A549 (cell line): ENCODE measurements around the gene CXCL9. TPM values are rescaled to one million over a fixed set of nuclear protein-coding genes. Genes with fewer than 3 reads are reported as not detected.

Source experiments
- ATAC-seq, 2 experiments: fragments of 200-7000 bp in 1 of 2; fragments of >200 bp in 1 of 2; cut with Nextera tagmentation in 1 of 2; cut with Tn5 transposase in 1 of 2; 3 replicates each; pipeline versions ENCODE4 v1.8.0 to v1.9.1; 2018 to 2020; ENCODE audit warnings: mild to moderate bottlenecking in 1 of 2, moderate library complexity in 1 of 2
- CTCF ChIA-PET: fragments of 300-600 bp; sonication (Branson Sonifier 250); formaldehyde crosslinking; extraction: SDS; loops from one replicate; lab custom pipeline; 2021; ENCODE audit warnings: antibody characterized with exemption, inconsistent platforms; lab: Yijun Ruan, JAX
- POLR2A ChIA-PET: fragments of 350-600 bp; formaldehyde crosslinking; extraction: SDS; loops from one replicate; lab custom pipeline; 2021; ENCODE audit warnings: antibody characterized with exemption, inconsistent platforms; lab: Yijun Ruan, JAX
- DNase-seq, 2 experiments: peaks; one replicate each; pipeline versions ENCODE4 v3.0.0 to v3.0.0-alpha.2; 2011 to 2016; ENCODE audit warnings: low read depth in 1 of 2, low spot score in 1 of 2
- FAIRE-seq: peaks from 2 replicates; lab custom pipeline; 2011; peaks lifted over from hg19 to GRCh38; lab: Jason Lieb, UNC
- H3K27ac ChIP-seq, 2 experiments: fragments of >200 bp; sonication (Bioruptor Twin); formaldehyde crosslinking; 3 replicates each; pipeline ENCODE4 v1.5.1; 2016 to 2017
- H3K4me1 ChIP-seq: fragments of >200 bp; sonication (Bioruptor Twin); formaldehyde crosslinking; 3 replicates; pipeline ENCODE4 v1.6.1; 2016
- H3K4me2 ChIP-seq: fragments of >200 bp; sonication (Bioruptor Twin); formaldehyde crosslinking; 3 replicates; pipeline ENCODE4 v1.6.1; 2016
- H3K4me3 ChIP-seq: fragments of >200 bp; sonication (Bioruptor Twin); formaldehyde crosslinking; 3 replicates; pipeline ENCODE4 v1.5.1; 2016
- H3K9me3 ChIP-seq: fragments of >200 bp; sonication (Bioruptor Twin); formaldehyde crosslinking; 3 replicates; pipeline ENCODE4 v1.6.1; 2016
- BCL3 ChIP-seq: fragments of >200 bp; sonication (Bioruptor Twin); formaldehyde crosslinking; IDR thresholded peaks from 3 replicates; pipeline ENCODE4 v1.6.1; 2016
- CBX2 ChIP-seq: fragments of 200-600 bp; sonication (generic); IDR thresholded peaks from 2 replicates; pipeline ENCODE4 v1.6.1; 2016; ENCODE audit warnings: low read depth, mild to moderate bottlenecking, borderline replicate concordance
- CHD2 ChIP-seq: fragments of 150-350 bp; IDR thresholded peaks from 2 replicates; pipeline ENCODE4 v1.6.1; 2014; ENCODE audit warnings: low read length; ENCODE audit not compliant: partially characterized antibody
- E2F6 ChIP-seq: IDR thresholded peaks from 2 replicates; pipeline ENCODE4 v1.6.1; 2012; ENCODE audit warnings: low read depth, borderline replicate concordance
- EHMT2 ChIP-seq: fragments of 200-600 bp; sonication (generic); IDR thresholded peaks from 2 replicates; pipeline ENCODE4 v1.6.1; 2016; ENCODE audit warnings: antibody characterized with exemption, low read depth, mild to moderate bottlenecking, moderate library complexity
- ELK1 ChIP-seq: fragments of 150-350 bp; IDR thresholded peaks from 2 replicates; pipeline ENCODE4 v1.6.1; 2014; ENCODE audit warnings: low read depth, mild to moderate bottlenecking, low read length
- ESRRA ChIP-seq: fragments of 150-350 bp; IDR thresholded peaks from 2 replicates; pipeline ENCODE4 v1.6.1; 2014; ENCODE audit warnings: mild to moderate bottlenecking, low read length, borderline replicate concordance
- FOXS1 ChIP-seq: fragments of 250-450 bp; sonication (Bioruptor Pico); IDR thresholded peaks from 2 replicates; pipeline ENCODE4 v1.5.0; 2020; ENCODE audit warnings: mild to moderate bottlenecking, moderate library complexity
- HES2 ChIP-seq: fragments of >200 bp; sonication (Bioruptor Twin); formaldehyde crosslinking; IDR thresholded peaks from 2 replicates; pipeline ENCODE4 v1.6.1; 2016
- HMGXB4 ChIP-seq: fragments of 250-450 bp; sonication (Bioruptor Pico); IDR thresholded peaks from 2 replicates; pipeline ENCODE4 v1.5.0; 2021; ENCODE audit warnings: mild to moderate bottlenecking, moderate library complexity, borderline replicate concordance
- KDM1A ChIP-seq: fragments of 200-600 bp; sonication (generic); IDR thresholded peaks from 2 replicates; pipeline ENCODE4 v1.6.1; 2016; ENCODE audit warnings: low read depth, mild to moderate bottlenecking
- MAFK ChIP-seq: fragments of 450-650 bp; IDR thresholded peaks from 2 replicates; pipeline ENCODE4 v1.6.1; 2014; ENCODE audit not compliant: partially characterized antibody
- MAX ChIP-seq: IDR thresholded peaks from 2 replicates; pipeline ENCODE4 v1.6.1; 2012
- MAZ ChIP-seq: fragments of 150-350 bp; IDR thresholded peaks from 2 replicates; pipeline ENCODE4 v1.6.1; 2014; ENCODE audit warnings: antibody characterized with exemption, low read depth, low read length, borderline replicate concordance
- MYC ChIP-seq: IDR thresholded peaks from 2 replicates; pipeline ENCODE4 v1.6.1; 2012; ENCODE audit warnings: mild to moderate bottlenecking, inconsistent platforms, low read length, improper control_type of control experiment, borderline replicate concordance
- PBX3 ChIP-seq: IDR thresholded peaks from 2 replicates; pipeline ENCODE4 v1.6.1; 2012
- PHF8 ChIP-seq: fragments of 200-600 bp; sonication (generic); IDR thresholded peaks from 2 replicates; pipeline ENCODE4 v1.6.1; 2016; ENCODE audit warnings: low read depth, mild to moderate bottlenecking, antibody characterized with exemption, moderate library complexity, borderline replicate concordance
- POLR2AphosphoS2 ChIP-seq: conservative IDR thresholded peaks from 2 replicates; pipeline ENCODE4 v1.6.1; 2012; ENCODE audit warnings: low read length, improper control_type of control experiment, inconsistent platforms
- RAD21 ChIP-seq, 2 experiments: fragments of >200 bp in 1 of 2; sonication (Bioruptor Twin) in 1 of 2; formaldehyde crosslinking in 1 of 2; IDR thresholded peaks in 1 of 2; conservative IDR thresholded peaks in 1 of 2; 2 replicates in 1 of 2; 3 replicates in 1 of 2; pipeline ENCODE4 v1.6.1; 2012 to 2018; ENCODE audit warnings: inconsistent platforms in 1 of 2
- RARB ChIP-seq: fragments of 250-450 bp; sonication (Bioruptor Pico); IDR thresholded peaks from 2 replicates; pipeline ENCODE4 v1.8.0; 2021; ENCODE audit warnings: mild to moderate bottlenecking, moderate library complexity
- RCOR1 ChIP-seq: fragments of 150-350 bp; IDR thresholded peaks from 2 replicates; pipeline ENCODE4 v1.6.1; 2014; ENCODE audit warnings: antibody characterized with exemption, low read length, low read depth
- SREBF2 ChIP-seq: fragments of 450-650 bp; IDR thresholded peaks from 2 replicates; pipeline ENCODE4 v1.6.1; 2014; ENCODE audit warnings: mild to moderate bottlenecking, moderate library complexity
- ZC3H11A ChIP-seq: fragments of 450-650 bp; IDR thresholded peaks from 2 replicates; pipeline ENCODE4 v1.6.1; 2014; ENCODE audit warnings: antibody characterized with exemption, mild to moderate bottlenecking
- ZSCAN20 ChIP-seq: fragments of 250-450 bp; sonication (Bioruptor Pico); IDR thresholded peaks from 2 replicates; pipeline ENCODE4 v1.8.0; 2022; ENCODE audit warnings: mild to moderate bottlenecking, moderate library complexity
- WGBS: methylation state at CpG from one replicate; pipeline ENCODE4 v1.1.6; 2017; ENCODE audit errors: missing lambda C conversion rate; 5-methylcytosine and 5-hydroxymethylcytosine counted together
- polyA plus RNA-seq, 4 experiments: library from polyadenylated mRNA; depleted of rRNA in 3 of 4; stranded (reverse); fragments of >200 nt; fragmentation: RNase III in 1 of 4; extraction: RNeasy Plus Mini Kit Qiagen cat#74134 plus additional on column Dnase treatment in 1 of 4; gene quantifications; 2 replicates in 3 of 4; 3 replicates in 1 of 4; pipeline ENCODE4 v1.2.3, GENCODE V29; 2011 to 2017

The CXCL9 gene
- polyA plus RNA-seq, 2 of the 4 experiments (the other 2 are of a cell fraction), result not detected

GRCh38 chr4:75980576-75980975 lies 26.7 kb downstream of the CXCL9 start:
- DNase-seq, result no peak
- ChIA-PET POLR2A (no interaction called here), CTCF (no interaction called here)
- ATAC-seq, result no peak
- Histone ChIP-seq H3K4me1 (no peaks in the 10 kb centered on the region), H3K9me3 (peaks cover 5% of the 10 kb centered on the region; the same call in 2 of the 3 replicates), H3K4me3 (no peak overlapping the region), H3K27ac (no peak overlapping the region), H3K4me2 (no peak overlapping the region)
- TF ChIP-seq ESRRA, result no peak
- TF ChIP-seq ZC3H11A, result no peak
- TF ChIP-seq ZSCAN20 (CRISPR knock-in tag), result no peak
- TF ChIP-seq MAZ, result no peak
- TF ChIP-seq MAFK, result no peak
- no peak for TF ChIP-seq CHD2
- TF ChIP-seq FOXS1 (CRISPR knock-in tag), result no peak
- FAIRE-seq, result no peak
- WGBS, result 96% methylated on average over 4 of the region's 4 CpGs

- Histone ChIP-seq H3K4me1 (no peaks in the 10 kb centered on the region), H3K4me2 (no peak overlapping the region), H3K9me3 (peaks cover 5% of the 10 kb centered on the region; the same call in 2 of the 3 replicates), H3K4me3 (no peak overlapping the region), H3K27ac (no peak overlapping the region)
- POLR2A ChIA-PET, result no interaction called here
- TF ChIP-seq MAZ, result no peak
- TF ChIP-seq POLR2AphosphoS2, result no peak
- TF ChIP-seq ZC3H11A, result no peak
- ATAC-seq (no peak), FAIRE-seq (no peak), DNase-seq (no peak)
- CTCF ChIA-PET, result no interaction called here
- WGBS, result 90% methylated on average over 2 of the region's 2 CpGs
Observed at GRCh38 chr4:75976177-75976576, 31.1 kb downstream of the CXCL9 start.

- no peak for TF ChIP-seq MYC
- no peak for TF ChIP-seq EHMT2
- no peak for TF ChIP-seq HES2
- no peak for TF ChIP-seq BCL3
- no peak for TF ChIP-seq MAFK
- no peak for TF ChIP-seq RARB (CRISPR knock-in tag)
- TF ChIP-seq E2F6, result no peak
- TF ChIP-seq KDM1A, result no peak
- TF ChIP-seq RAD21 (conservative IDR thresholded peaks at IDR 0.05 in 1 of 2, IDR thresholded peaks at IDR 0.05 in 1 of 2), result no peak
- no peak for TF ChIP-seq CHD2
- TF ChIP-seq ELK1, result no peak
- no peak for TF ChIP-seq MAX
- no peak for TF ChIP-seq HMGXB4 (CRISPR knock-in tag)
- no peak for TF ChIP-seq SREBF2
- TF ChIP-seq PBX3, result no peak
- no peak for TF ChIP-seq PHF8
- no peak for TF ChIP-seq FOXS1 (CRISPR knock-in tag)
- no peak for TF ChIP-seq CBX2
- TF ChIP-seq RCOR1, result no peak
- ATAC-seq, result no peak
- H3K4me2 ChIP-seq, result no peak overlapping the region
Observed at GRCh38 chr4:75973766-75974165, 33.5 kb downstream of the CXCL9 start.

More at GRCh38 chr4:75973766-75974165, 33.5 kb downstream of the CXCL9 start:
- Histone ChIP-seq H3K9me3 (peaks cover 5% of the 10 kb centered on the region; the same call in 2 of the 3 replicates), H3K4me3 (no peak overlapping the region), H3K27ac (no peak overlapping the region), H3K4me1 (no peaks in the 10 kb centered on the region)
- FAIRE-seq, result no peak
- DNase-seq, result no peak
- ChIA-PET POLR2A (no interaction called here), CTCF (no interaction called here)
